Astrocyte (in vitro differentiated cells and primary cell): ENCODE results near the gene LRRC28. TPM values are rescaled to one million over a fixed set of nuclear protein-coding genes. Genes with fewer than 3 reads are reported as not detected.

Experiments
- DNase-seq: peaks from one replicate; pipeline ENCODE4 v3.0.0-alpha.2; 2010; ENCODE audit warnings: low read depth
- FAIRE-seq: peaks from 2 replicates; lab custom pipeline; 2011; peaks lifted over from hg19 to GRCh38; lab: Jason Lieb, UNC
- H2AFZ ChIP-seq: 2 replicates; pipeline ENCODE4 v1.6.0; 2012; ENCODE audit warnings: low read depth, low read length, inconsistent platforms
- H3K27ac ChIP-seq: 2 replicates; pipeline ENCODE4 v1.5.1; 2011; ENCODE audit warnings: low read depth, low read length, inconsistent platforms
- H3K27me3 ChIP-seq: 2 replicates; pipeline ENCODE4 v1.6.0; 2011; ENCODE audit warnings: low read length, inconsistent platforms; ENCODE audit not compliant: insufficient read depth
- H3K36me3 ChIP-seq: 2 replicates; pipeline ENCODE4 v1.5.1; 2011; ENCODE audit warnings: low read length, inconsistent platforms; ENCODE audit not compliant: insufficient read depth
- H3K4me1 ChIP-seq: 2 replicates; pipeline ENCODE4 v1.5.1; 2011; ENCODE audit warnings: low read length, inconsistent platforms; ENCODE audit not compliant: insufficient read depth
- H3K4me2 ChIP-seq: 2 replicates; pipeline ENCODE4 v1.6.0; 2012; ENCODE audit warnings: low read length, inconsistent platforms
- H3K4me3 ChIP-seq: 2 replicates; pipeline ENCODE4 v1.5.1; 2011; ENCODE audit warnings: low read depth, mild to moderate bottlenecking, low read length, inconsistent platforms; ENCODE audit not compliant: insufficient read depth
- H3K79me2 ChIP-seq: 2 replicates; pipeline ENCODE4 v1.6.0; 2012; ENCODE audit warnings: mild to moderate bottlenecking, low read length, inconsistent platforms; ENCODE audit not compliant: insufficient read depth
- H3K9ac ChIP-seq: 2 replicates; pipeline ENCODE4 v1.6.0; 2012; ENCODE audit warnings: mild to moderate bottlenecking, low read length, inconsistent platforms
- H3K9me3 ChIP-seq: 2 replicates; pipeline ENCODE4 v1.5.1; 2012; ENCODE audit warnings: low read depth, mild to moderate bottlenecking, low read length, inconsistent platforms; ENCODE audit not compliant: insufficient read depth
- H4K20me1 ChIP-seq: 2 replicates; pipeline ENCODE4 v1.6.0; 2012; ENCODE audit warnings: low read length, inconsistent platforms; ENCODE audit not compliant: insufficient read depth
- H3K27ac Mint-ChIP-seq: one replicate; pipeline ENCODE4 v1.8.0; 2021; ENCODE audit warnings: mild to moderate bottlenecking, mixed read lengths; ENCODE audit not compliant: unreplicated experiment
- H3K27me3 Mint-ChIP-seq: one replicate; pipeline ENCODE4 v1.8.0; 2021; ENCODE audit warnings: low read depth, mixed read lengths; ENCODE audit not compliant: unreplicated experiment
- H3K36me3 Mint-ChIP-seq: one replicate; pipeline ENCODE4 v1.8.0; 2021; ENCODE audit warnings: low read depth, mixed read lengths; ENCODE audit not compliant: unreplicated experiment
- H3K4me1 Mint-ChIP-seq: one replicate; pipeline ENCODE4 v1.8.0; 2021; ENCODE audit warnings: low read depth, mixed read lengths; ENCODE audit not compliant: unreplicated experiment
- H3K4me3 Mint-ChIP-seq: one replicate; pipeline ENCODE4 v1.8.0; 2021; ENCODE audit warnings: mild to moderate bottlenecking, moderate library complexity, mixed read lengths; ENCODE audit not compliant: unreplicated experiment
- H3K9me3 Mint-ChIP-seq: one replicate; pipeline ENCODE4 v1.8.0; 2021; ENCODE audit warnings: mild to moderate bottlenecking, mixed read lengths; ENCODE audit not compliant: unreplicated experiment
- EZH2 ChIP-seq: IDR thresholded peaks from 2 replicates; pipeline ENCODE4 v1.6.1; 2012; ENCODE audit warnings: mild to moderate bottlenecking, low read length, inconsistent platforms; ENCODE audit not compliant: insufficient read depth
- total RNA-seq: library from RNA; stranded (reverse); gene quantifications from 2 replicates; pipeline ENCODE4 v1.2.1, GENCODE V29; 2021
- TF ChIP-seq, protein P1 (sequence below): IDR thresholded peaks from 2 replicates; pipeline ENCODE4 v1.5.1; 2011; ENCODE audit warnings: low read depth, mild to moderate bottlenecking, inconsistent platforms, low read length, moderate library complexity; ENCODE audit not compliant: insufficient read depth

The LRRC28 gene
- total RNA-seq, 1 donor from 2014 or later, result 28.1 TPM

DNA sequence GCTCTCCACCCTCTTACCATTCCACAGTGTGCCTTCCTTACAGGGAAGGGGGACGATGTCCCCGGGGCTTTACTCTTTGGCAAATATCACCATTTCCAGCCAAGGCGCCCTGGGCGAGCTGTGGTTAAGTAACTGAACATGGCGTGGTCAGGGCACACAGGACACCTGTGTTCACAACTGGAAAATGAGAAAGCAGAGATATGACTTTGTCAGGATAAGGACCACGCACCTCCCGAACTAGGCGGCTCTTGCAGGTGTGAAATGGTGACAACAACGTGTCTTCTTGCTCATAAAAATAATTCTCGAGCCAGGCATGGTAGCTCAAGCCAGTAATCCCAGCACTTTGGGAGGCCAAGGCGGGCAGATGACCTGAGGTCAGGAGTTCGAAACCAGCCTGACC, 154.8 kb downstream of the LRRC28 start:
- Histone ChIP-seq H3K4me2 (no peak overlapping the region), H3K9ac (no peak overlapping the region), H3K27ac (no peak overlapping the region), H3K27me3 (no peaks in the 10 kb centered on the region), H3K9me3 (no peaks in the 10 kb centered on the region), H4K20me1 (no peaks in the 10 kb centered on the region), H3K4me1 (peaks cover 16% of the 10 kb centered on the region), H3K36me3 (no peaks in the 10 kb centered on the region), H3K4me3 (no peak overlapping the region), H3K79me2 (no peaks in the 10 kb centered on the region), H2AFZ (no peak overlapping the region)
- FAIRE-seq (no peak), DNase-seq (no peak)
- Mint-ChIP-seq H3K36me3 (peaks cover 2% of the 10 kb centered on the region), H3K27me3 (peaks cover 5% of the 10 kb centered on the region), H3K9me3 (no peaks in the 10 kb centered on the region), H3K27ac (no peak overlapping the region), H3K4me3 (no peak overlapping the region), H3K4me1 (peaks cover 18% of the 10 kb centered on the region)
- TF ChIP-seq EZH2, result no peak
- TF ChIP-seq, protein P1, sequence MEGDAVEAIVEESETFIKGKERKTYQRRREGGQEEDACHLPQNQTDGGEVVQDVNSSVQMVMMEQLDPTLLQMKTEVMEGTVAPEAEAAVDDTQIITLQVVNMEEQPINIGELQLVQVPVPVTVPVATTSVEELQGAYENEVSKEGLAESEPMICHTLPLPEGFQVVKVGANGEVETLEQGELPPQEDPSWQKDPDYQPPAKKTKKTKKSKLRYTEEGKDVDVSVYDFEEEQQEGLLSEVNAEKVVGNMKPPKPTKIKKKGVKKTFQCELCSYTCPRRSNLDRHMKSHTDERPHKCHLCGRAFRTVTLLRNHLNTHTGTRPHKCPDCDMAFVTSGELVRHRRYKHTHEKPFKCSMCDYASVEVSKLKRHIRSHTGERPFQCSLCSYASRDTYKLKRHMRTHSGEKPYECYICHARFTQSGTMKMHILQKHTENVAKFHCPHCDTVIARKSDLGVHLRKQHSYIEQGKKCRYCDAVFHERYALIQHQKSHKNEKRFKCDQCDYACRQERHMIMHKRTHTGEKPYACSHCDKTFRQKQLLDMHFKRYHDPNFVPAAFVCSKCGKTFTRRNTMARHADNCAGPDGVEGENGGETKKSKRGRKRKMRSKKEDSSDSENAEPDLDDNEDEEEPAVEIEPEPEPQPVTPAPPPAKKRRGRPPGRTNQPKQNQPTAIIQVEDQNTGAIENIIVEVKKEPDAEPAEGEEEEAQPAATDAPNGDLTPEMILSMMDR, result no peak

DNA sequence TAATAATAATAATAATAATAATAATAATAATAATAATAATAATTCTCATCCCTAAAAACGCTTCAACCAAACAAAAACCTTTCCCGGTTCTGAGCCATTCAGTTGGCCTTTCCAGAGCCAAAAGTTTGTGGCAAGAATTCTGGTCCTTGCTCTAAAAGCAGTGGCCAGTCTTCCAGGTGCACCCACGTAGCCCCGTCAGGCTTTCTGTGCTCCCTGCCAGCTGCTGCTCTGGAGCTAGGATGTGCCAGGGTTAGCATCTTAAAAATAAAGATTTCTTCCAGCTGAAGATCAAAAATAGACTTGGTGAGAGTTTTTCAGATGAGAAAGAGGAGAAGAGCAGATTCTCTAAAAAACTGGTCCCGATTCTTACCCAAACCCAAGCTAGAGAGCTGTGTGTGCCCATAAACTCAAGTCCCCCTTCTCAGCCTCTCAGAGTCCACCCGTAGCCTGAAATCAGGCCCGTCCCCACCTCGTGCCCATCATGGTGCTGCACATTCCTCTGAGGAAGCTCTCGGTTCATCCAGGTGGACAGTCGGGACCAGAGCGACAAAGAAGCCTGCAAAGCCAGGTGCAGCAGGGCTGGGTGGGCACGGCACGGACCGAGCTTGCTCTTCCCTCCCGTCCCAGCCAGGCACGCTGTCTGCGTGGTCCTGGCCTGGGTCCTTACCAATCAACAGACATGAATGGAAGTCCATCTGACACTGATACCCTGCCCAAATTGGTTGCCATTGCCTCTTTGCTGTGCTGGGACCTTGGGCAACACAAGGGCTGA, 155.6 kb downstream of the LRRC28 start:
- peaks cover 2% of the 10 kb centered on the region for H3K36me3 Mint-ChIP-seq
- H3K27ac Mint-ChIP-seq, result no peak overlapping the region
- H3K36me3 ChIP-seq, result no peaks in the 10 kb centered on the region
- DNase-seq (no peak), FAIRE-seq (no peak)
- H4K20me1 ChIP-seq, result no peaks in the 10 kb centered on the region
- no peak overlapping the region for H3K27ac ChIP-seq
- no peak overlapping the region for H3K9ac ChIP-seq
- TF ChIP-seq, protein P1, result no peak
- TF ChIP-seq EZH2, result no peak
- peaks cover 16% of the 10 kb centered on the region for H3K4me1 ChIP-seq
- H3K9me3 ChIP-seq, result no peaks in the 10 kb centered on the region
- no peaks in the 10 kb centered on the region for H3K27me3 ChIP-seq
- no peak overlapping the region for H3K4me2 ChIP-seq
- H3K4me3 ChIP-seq, result no peak overlapping the region
- peaks cover 18% of the 10 kb centered on the region for H3K4me1 Mint-ChIP-seq
- H3K4me3 Mint-ChIP-seq, result no peak overlapping the region
- H3K79me2 ChIP-seq, result no peaks in the 10 kb centered on the region
- peaks cover 5% of the 10 kb centered on the region for H3K27me3 Mint-ChIP-seq
- peaks cover 4% of the 10 kb centered on the region for H3K9me3 Mint-ChIP-seq
- no peak overlapping the region for H2AFZ ChIP-seq

DNA sequence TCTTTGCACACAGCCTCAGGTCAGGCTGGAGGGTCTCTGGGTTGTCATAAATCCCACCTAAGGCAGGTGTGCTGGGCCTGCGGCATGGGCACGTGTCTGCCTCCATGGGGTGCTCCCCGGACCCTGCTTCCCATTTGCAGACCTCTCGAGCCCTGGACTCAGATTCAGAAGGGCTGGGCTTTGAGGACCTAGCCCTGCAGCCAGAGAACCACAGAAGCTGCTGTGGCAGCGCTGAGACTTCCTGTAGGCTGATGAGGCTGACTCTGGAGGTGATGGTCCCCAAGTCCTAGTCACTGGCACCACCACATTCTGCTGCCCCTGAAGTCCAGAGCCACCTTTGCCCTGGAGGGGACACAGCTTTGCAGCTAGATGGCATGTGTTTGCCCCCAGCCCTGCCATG, 156.4 kb downstream of the LRRC28 start:
- H4K20me1 ChIP-seq, result no peaks in the 10 kb centered on the region
- no peaks in the 10 kb centered on the region for H3K36me3 ChIP-seq
- Mint-ChIP-seq H3K27me3 (peaks cover 7% of the 10 kb centered on the region), H3K27ac (no peak overlapping the region), H3K4me1 (peaks cover 16% of the 10 kb centered on the region), H3K36me3 (peaks cover 2% of the 10 kb centered on the region), H3K9me3 (peaks cover 4% of the 10 kb centered on the region), H3K4me3 (no peak overlapping the region)
- H3K4me1 ChIP-seq, result peaks cover 16% of the 10 kb centered on the region
- H3K4me3 ChIP-seq, result no peak overlapping the region
- no peaks in the 10 kb centered on the region for H3K9me3 ChIP-seq
- TF ChIP-seq, protein P1, result no peak
- no peak for TF ChIP-seq EZH2
- H3K27ac ChIP-seq, result no peak overlapping the region
- DNase-seq (no peak), FAIRE-seq (no peak)
- H3K79me2 ChIP-seq, result no peaks in the 10 kb centered on the region
- peak overlapping the region; percentile 68 for H3K4me2 ChIP-seq
- H3K9ac ChIP-seq, result no peak overlapping the region
- H2AFZ ChIP-seq, result no peak overlapping the region
- H3K27me3 ChIP-seq, result no peaks in the 10 kb centered on the region
